Mammary epithelial cell (primary cell): ENCODE results near the gene FXYD3.

Experiments
- CTCF ChIP-seq, 2 donors: IDR thresholded peaks in 1 of 2; conservative IDR thresholded peaks in 1 of 2; 2 replicates each; pipeline ENCODE4 v1.5.1; 2011 to 2012; ENCODE audit warnings: inconsistent platforms in 2 of 2, low read length in 2 of 2, mild to moderate bottlenecking in 2 of 2, control low read depth in 1 of 2, low read depth in 1 of 2; ENCODE audit not compliant: insufficient read depth in 1 of 2; ENCODE audit errors: extremely low read depth in 1 of 2
- EZH2 ChIP-seq: IDR thresholded peaks from 2 replicates; pipeline ENCODE4 v1.6.1; 2012; ENCODE audit warnings: low read length, inconsistent platforms, borderline replicate concordance

GRCh38 chr19:35105047-35105410 is 10.6 kb upstream of the FXYD3 start:
- TF ChIP-seq CTCF (conservative IDR thresholded peaks at IDR 0.05 in 1 of 2, IDR thresholded peaks at IDR 0.05 in 1 of 2; ENCODE audit: extremely low read depth in 1 of 2, insufficient read depth in 1 of 2, low read depth in 1 of 2, low read length in 2 of 2), result no peak
- TF ChIP-seq EZH2, result no peak
